Measurements from ENCODE around the gene RNF2.
A peak's percentile ranks its signal among the peaks of the same experiment; 100 is the strongest.
"Not testable (repeated sequence)": the region's sequence is repeated elsewhere in the genome, so short reads cannot be mapped to it uniquely, and the experiment has no call there.

The RNF2 gene

DNA sequence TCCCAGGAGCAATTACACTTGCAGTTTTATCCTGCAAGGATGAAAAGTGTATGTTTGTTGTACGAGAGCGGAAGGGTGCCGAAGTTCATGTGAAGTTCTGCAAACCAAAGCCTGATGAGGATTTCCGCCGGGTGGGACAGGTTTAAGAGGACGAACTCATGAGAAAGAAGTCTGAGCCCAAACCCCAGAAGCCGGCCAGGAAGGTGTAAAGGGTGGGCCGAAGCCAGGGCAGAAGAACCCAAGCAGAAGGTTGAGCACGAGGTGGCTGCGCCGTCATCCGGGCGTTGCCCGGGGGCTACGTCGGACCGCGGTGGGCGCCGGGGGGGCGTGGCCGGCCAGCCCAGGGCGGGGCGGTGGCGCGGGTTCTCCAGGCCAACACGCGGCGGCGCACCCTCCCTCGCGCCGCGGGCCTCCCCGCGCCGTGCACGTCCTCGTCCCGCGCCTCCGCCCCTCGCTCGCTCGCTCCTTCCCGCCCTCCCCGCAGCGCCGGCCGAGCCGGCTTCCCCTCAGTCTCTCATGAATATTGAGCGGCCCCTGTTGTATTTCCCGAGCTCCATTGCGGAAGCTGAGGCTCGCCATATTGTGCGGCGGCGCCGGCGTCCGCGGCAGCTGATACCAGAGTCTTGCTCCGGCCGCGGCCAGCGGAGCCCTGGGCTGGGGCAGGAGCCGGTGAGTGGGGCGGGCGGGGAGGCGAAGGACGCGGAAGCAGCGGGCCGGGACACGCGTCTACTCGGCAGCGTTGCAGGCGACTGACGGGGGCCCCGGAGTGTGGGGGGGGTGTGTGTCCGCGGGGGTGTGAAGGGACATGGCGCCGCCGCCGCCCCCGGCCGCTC lies at the start of gene RNF2:
Gene RNF2, plus strand, starts transcription at position 578 of the 833 bp plus-strand sequence. CDS start 41,996 bp downstream, outside the sequence.
- peak; percentile 67 to 73 for DNase-seq

DNA sequence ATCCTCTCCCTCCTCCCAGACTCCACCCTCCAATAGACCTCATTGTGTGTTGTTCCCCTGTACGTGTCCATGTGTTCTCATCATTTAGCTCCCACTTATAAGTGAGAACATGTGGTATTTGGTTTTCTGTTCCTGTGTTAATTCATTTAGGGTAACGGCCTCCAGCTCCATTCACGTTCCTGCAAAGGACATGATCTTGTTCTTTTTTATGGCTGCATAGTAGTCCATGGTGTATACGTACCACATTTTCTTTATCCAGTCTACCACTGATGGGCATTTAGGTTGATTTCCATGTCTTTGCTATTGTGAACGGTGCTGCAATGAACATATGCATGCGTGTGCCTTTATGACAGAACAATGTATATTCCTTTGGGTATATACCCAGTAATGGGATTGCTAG lies 45.4 kb upstream of the RNF2 start:
- not testable (repeated sequence) for DNase-seq

DNA sequence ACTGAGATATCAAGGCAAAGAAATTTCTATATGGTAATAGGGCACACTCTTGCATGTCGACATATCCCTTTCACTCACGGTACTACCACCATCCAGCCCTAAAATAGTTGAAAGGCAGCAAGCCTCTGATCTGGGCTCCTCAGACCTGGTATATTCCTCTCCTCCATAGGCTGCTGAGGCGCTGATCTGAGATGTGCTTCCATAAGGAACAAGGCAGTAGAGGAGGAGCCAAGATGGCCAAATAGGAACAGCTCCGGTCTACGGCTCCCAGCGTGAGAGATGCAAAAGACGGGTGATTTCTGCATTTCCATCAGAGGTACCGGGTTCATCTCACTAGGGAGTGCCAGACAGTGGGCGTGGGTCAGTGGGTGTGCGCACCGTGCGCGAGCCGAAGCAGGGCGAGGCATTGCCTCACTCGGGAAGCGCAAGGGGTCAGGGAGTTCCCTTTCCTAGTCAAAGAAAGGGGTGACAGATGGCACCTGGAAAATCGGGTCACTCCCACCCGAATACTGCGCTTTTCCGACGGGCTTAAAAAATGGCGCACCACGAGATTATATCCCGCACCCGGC lies 44.0 kb upstream of the RNF2 start:
- DNase-seq = not testable (repeated sequence)

DNA sequence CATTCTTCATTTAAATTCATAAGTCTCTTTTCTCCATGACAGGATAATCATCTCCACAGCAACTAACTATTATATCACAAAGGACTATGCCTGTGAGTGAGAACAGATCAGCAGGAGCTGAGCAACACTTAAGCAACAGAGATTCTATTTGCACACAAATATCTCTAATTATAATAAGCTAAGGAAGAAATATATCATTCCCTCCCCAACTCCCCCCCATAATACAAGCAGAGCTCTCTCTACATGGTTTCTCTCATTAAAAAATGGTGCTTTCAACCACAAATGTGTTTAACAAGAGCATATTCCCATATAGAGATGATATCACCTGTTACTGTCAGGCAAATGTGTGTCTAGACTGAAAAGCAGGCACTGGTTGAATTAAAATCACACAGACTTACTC lies 36.5 kb upstream of the RNF2 start:
- no peak for DNase-seq

DNA sequence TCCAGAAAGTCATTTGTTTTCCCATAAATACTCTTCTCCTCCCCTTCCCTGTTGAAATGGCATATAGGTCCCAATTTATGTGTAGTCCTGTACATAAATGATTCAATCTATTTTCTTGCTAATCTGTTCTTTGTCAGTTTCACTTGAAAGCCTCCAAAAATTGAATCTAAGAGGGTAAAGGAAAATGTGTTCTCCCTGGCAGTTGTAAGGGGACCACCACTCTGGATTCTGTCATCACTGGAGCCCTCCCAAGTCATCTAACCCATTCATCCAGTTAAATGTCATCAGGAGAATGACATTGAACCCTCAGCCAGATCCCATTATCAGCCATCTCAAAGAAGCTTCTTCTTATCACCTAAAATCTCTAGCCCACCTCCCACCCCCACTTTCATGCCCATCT lies 35.0 kb upstream of the RNF2 start:
- no peak for DNase-seq

DNA sequence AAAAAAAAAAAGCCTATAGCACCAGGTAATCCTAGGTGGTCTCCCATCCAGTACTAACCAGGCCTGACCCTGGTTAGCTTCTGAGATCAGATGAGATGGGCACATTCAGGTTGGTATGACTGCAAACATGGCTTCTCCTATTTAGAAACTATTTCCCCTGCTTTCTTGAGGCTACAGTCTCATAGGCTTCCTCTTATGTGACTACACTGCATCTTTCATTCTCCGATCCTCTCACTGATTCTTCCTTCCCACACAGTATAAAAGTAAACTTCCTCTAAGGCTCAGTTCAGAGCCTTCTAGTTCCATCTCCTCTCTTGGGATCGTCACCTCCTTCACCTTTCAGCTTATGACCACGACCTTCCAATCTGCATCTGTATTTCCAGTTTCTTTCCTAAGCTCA lies 30.4 kb upstream of the RNF2 start:
- no peak for DNase-seq

DNA sequence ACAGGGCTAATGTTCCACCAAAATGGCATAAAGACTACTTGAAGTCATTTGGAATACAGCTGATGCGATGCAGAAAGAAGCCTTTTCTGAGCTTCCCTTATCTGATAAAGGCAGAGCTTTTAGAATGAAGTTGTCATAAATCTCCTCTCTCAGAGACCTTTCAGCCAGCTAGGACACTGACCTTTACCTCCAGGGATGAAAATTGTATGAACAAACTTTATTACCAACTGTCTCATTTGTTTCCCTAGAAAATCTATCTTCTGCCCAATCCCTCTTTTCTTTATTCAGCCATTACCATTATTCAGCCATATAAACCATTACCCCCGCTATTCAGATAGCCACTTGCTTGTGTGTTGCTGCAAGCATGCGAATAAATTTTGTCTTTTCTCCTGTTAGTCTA lies 29.7 kb upstream of the RNF2 start:
- DNase-seq = no peak

DNA sequence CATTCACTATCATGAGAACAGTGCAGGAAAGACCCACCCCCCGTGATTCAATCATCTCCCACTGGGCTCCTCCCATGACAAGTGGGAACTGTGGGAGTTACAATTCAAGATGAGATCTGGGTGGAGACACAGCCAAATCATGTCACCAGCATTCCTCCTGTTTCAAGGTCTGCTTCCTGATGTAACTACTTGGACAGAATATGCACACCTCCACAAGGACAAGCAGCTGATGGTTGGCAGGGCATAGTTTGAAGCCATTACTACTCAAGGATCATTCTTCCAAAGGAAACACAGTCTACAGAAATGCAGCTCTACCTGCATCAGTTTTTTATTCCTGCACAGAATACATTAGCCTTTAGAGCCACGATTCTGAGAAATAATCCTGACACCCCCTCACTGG lies 28.5 kb upstream of the RNF2 start:
- no peak for DNase-seq

DNA sequence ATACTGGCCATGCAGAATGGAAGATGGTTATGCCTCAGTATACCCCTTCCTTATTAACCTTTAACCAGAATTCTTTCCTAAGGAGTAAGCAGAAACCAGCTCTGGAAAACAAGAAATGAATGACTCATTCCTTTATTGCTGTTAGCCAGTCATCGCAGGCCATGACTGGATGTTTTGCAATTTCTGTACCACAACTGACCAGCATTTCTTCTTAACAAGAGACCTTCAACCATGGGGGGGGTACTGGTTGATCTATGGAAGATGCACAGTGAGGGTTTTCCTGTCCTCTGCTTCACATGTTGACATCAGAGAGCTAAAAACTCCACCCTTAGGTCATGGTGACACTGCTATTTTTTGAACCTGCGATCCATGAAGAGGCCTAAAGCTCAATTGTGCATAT lies 28.0 kb upstream of the RNF2 start:
- DNase-seq = no peak

DNA sequence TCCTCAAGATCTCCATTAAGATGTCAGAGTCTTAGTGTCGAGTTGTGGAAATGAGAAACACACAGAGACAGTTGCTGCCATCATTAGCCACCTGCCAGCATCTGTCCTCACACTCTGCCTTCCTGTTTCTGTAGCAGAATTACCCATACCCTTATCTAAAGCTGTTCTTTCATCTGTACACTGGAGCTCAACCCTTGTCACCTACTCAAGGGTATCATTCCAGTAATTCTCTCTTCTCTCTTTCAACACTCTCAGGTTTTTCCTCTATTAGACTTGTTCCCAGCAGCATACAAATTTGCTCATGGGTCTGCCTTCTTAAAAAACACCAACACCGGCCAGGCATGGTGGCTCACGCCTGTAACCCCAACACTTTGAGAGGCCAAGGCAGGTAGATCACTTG lies 27.4 kb upstream of the RNF2 start:
- DNase-seq = no peak

DNA sequence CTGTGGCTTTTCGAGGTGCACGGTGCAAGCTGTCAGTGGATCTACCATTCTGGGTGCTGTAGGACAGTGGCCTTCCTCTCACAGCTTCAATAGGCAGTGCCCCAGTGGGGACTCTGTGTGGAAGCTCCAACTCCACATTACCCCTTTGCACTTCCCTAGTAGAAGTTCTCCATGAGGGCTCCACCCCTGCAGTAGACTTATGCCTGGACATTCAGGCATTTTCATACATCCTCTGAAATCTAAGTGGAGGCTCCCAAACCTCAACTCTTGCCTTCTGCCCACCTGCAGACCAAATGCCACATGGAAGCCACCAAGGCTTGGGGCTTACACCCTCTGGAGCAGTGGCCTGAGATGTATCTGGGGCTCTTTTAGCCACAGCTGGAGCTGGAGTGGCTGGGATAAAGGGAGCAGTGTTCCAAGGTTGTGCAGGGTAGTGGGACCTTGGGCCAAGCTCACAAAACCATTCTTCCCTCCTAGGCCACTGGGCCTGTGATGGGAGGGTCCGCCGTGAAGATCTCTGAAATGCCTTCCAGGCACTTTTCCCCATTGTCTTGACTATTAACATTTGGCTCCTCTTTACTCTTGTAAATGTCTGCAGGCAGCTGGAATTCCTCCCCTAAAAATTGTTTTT lies 18.0 kb upstream of the RNF2 start:
- DNase-seq = no peak

DNA sequence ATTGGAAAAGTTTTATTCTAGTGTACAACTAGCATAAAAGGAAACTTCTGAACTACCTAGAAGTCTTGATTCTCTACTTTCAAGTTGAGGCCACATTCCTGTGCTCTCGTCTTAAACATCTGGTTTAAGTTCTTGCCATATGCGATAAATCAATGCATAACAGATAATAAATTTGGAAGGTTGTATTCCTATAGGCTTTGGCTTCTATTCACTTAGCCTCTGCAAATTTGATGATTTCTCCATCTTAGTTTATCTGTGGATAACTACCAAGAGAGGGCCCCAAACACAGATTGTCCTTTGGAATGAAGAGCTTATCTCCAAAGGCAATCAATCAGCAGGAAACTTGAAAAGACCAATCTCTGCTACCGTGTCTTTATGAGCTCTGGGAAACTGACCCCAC lies 11.7 kb upstream of the RNF2 start:
- no peak for DNase-seq

DNA sequence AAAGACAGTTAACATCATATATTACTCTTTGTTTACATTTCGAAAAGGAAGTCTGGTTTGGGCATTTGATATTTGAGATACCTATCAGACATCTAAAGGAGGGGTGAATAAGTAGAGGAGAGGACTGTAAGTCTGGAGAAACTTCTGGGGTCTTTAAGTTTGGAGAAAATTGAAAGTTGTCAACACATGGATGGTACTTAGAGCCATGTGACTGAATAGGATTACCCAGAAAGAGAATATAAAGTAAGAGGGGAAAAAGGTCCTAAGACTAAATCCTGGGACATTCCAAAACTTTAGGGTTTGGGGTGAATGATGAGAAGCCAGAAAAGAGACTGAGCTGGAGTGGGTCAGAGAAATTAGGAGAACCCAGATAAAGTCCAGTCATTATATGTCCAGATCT lies 10.1 kb upstream of the RNF2 start:
- DNase-seq = no peak

DNA sequence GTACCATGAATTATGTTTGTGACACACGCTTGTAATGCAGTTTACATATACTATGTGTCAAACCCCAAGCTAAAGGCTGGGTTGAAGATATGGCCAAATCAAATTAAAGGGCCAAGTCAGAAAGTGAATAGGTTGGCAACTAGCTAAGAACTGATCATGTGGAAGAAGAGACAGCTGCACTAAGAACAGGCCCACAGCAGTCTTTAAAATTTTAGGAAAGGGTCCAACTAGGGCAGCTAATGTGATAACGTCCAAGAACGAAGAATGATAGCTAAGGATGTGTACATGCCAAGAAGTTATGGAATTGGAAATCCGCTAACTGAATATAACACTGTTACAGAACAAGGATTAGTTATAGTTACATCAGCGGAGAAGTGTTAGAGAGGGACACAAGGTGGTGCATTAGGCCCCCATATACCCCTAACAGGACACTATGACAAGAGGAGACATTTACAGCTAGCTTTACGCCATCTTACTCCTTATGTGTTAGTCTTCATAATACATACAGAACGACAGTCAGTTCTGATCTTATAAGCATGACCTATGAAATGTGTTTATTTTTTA lies 6.5 kb upstream of the RNF2 start:
- DNase-seq = no peak

DNA sequence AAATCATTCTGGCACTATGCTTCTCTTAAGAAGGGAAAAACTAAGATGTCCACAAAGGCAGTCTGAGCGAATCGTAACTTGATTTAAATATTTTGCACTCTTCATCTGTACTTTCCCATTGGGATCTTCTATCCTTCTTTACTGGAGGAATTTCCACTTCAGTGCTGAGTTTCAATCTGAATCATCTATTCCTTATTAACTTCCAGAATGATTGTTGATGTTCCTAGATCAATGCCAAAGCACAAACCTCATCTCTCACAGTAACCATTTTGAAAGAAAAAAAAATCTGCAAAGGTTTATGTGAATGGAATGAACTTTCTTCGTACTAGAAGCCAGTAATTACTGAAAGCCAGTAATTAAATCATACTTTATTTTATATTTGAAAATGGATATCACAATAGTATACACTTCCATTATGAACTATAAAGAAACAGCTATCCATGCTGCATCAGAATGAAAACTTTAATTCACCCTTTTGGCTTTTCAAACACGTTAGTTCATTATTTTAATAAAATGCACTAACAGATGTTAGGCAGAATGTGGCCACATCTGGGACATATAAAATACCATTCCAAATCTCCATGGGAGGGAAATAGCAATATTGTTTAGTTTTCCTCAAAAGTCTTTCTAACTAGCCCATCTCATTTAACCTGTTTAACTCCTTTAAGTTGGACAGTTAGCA lies 5.5 kb upstream of the RNF2 start:
- DNase-seq = no peak

DNA sequence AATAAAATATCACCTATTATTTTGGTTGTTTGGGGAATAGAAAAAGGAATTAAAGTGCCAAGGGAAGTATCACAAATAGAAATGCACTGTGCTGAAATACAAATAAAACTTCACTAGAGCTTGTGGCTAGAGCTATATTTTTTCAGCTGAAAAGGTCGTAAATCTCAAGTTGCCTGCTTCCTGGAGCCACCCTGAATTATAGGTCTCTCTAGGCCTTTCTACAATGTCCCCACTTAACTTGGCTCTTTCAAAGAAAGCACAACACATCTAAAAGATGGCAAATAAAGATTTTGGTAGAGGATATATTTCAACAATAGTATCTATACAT lies 5.0 kb upstream of the RNF2 start:
- DNase-seq = no peak

DNA sequence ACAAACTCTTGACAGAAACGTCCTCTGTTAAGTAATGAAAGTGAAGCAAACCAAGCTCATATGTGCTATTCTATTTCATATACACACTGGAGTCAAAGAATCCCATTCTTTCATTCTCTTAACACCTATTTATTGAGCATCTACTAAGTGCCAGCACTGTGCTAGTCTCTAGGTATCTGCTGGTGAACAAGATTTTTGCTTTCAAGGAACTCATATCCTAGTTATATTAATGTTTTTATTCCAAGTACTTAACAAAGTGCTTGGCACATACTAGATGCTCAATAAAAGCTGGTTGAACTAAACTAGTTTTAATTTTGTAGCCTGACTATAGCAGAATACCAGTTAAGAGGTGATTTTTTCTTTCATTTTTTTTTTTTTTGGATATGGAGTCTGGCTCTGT lies 3.6 kb upstream of the RNF2 start:
- no peak for DNase-seq

DNA sequence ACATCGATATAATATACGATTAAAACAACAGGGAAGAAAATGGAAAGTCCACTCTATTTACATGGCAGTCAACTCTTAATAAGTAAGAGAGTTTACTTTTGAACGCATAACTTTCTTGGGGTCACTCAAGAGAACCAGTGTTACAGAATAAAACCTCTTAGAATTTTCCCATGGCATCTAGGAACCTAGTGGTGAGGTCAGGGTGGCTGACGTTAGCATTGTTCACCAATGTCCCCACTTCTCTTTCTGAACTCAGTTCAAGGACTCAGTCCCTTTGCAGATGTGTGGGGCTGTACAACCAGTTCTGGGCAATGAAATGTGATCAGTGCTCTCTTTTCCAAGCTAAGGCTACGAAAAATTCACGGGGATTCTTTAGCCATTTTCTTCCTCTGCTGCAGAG lies 2.6 kb upstream of the RNF2 start:
- no peak for DNase-seq

DNA sequence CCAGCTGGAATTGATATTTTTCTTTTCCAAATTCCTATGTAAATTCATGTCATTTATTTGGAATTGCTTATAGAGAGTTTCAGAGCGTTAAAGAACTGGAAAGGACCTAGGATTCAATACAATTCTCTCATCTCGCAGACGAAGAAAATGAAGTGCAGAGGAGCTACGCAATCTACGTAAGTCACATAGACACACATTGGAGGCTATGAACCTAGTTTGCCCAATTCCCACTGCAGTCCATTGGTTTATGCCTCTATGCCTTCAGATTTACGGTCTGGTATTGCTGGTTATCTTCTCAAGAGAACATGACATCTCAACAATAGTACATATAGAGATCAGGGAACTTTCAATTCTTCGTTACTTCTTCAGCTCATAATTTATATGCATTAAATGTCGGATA lies 971 bp upstream of the RNF2 start:
- DNase-seq = no peak

DNA sequence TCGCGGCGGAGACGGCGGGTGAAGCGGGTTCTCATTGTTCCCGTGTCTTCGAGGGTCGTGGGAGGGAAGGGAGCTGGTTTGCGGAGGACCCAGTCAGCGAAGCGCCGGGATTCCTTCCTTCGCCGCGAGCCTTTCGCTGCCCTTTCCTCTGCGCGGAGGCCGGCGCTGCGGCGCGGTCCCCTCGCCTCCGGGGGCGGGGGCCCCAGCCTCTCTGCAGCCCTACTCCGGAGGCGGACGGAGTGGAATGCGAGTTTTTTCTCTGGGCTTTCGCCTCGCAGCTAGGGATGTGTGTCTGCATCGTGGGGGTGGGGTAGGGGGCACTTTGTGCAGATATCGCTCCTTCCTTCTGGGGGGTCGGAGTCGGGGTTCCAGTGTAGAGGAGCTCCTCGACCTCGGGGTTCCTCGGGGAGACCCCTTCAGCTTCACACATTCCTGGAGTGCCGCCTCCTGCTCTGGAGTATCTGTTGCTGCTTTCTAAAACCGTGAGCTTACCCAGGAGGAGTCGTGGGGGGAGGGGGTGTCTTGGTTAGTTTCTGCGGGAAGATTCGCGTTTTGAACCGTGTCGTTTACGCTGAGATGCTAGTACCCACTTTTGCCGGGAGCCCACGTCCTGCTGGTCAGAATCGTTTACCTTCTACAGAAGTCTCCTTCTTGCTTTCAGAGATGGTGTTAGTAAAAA lies 595 bp downstream of the RNF2 start:
- DNase-seq = peak in 1 of 2 donors; percentile 15

DNA sequence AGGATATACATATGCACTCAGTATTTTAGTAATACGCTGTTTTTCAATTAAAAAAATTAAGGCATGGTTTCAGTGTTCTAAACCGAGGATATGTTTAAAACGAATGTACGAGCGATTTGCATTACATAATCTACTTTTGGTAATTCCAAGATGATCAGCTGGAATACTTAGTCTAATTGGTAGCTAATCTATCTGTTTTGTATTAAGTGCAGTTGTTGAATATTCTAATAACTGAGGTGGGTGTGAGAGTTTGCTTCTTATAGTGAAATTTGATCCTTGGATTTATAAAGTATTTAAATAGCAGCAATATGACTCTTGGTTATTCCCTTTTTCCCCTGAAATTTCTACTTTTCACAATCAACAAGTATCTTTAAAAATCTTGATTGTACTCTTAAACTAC lies 1.3 kb downstream of the RNF2 start:
- no peak for DNase-seq

DNA sequence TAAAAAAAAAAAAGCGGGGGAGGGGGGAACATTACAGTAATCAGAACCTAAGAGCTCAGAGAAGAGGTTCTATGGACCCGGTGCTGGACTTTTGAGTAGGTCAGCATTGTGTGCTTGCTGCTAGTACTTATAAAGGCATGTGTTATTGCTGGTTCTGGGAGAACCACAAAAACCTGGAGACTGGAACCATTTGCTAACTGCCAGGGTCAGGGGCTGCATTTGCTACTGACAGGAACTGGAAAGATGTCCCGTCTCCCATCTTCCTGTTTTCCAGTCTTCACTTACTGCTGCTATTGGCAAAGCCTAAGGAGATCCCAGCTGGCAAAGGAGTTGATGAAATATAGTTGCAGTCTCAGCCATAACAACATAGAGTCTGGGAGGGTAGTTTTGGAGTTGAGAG lies 4.3 kb downstream of the RNF2 start:
- DNase-seq = no peak

Measured in activated CD4-positive, alpha-beta T cell treated with anti-CD3 and anti-CD28 coated beads for 4 hours (primary cell).